ENCODE results near the gene GRB14.
"Not testable (repeated sequence)": the region's sequence is repeated elsewhere in the genome, so short reads cannot be mapped to it uniquely, and the experiment has no call there.

Gene GRB14

GRCh38 chr2:164620873-164621763 lies at the start of gene GRB14:
Gene GRB14 (minus strand): TSS chr2:164621482. CDS start chr2:164621309, 173 bp downstream.
- no peak for DNase-seq (ENCODE audit: low read depth)
- peak within 1 kb of the TSS; percentile 73 for H3K4me3 ChIP-seq (ENCODE audit: low read depth, low read length)

- no peak overlapping the region for H3K4me3 ChIP-seq (ENCODE audit: low read depth, low read length)
- DNase-seq (ENCODE audit: low read depth): no peak
These were observed 48.0 kb upstream of the GRB14 start for GRCh38 chr2:164669291-164669690.

DNA sequence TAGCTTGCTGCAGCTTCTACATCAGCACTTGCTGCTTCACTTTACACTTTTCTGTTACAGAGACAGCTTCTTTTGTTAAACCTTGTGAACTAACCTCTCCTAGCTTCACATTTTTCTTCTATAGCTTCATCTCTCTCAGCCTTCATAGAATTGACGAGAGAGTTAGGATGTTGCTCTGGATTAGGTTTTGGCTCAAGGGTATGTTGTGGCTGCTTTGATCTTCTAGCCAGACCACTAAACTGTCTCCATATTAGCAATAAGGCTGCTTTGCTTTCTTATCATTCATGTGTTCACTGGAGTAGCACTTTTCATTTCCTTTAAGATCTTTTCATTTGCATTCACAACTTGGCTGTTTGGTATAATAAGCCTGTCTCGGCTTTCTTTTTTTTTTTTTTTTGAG lies 46.3 kb upstream of the GRB14 start:
- H3K4me3 ChIP-seq (ENCODE audit: low read depth, low read length): no peak overlapping the region
- no peak for DNase-seq (ENCODE audit: low read depth)

GRCh38 chr2:164664070-164664469 lies 42.8 kb upstream of the GRB14 start:
- DNase-seq (ENCODE audit: low read depth): no peak
- H3K4me3 ChIP-seq (ENCODE audit: low read depth, low read length): no peak overlapping the region

DNA sequence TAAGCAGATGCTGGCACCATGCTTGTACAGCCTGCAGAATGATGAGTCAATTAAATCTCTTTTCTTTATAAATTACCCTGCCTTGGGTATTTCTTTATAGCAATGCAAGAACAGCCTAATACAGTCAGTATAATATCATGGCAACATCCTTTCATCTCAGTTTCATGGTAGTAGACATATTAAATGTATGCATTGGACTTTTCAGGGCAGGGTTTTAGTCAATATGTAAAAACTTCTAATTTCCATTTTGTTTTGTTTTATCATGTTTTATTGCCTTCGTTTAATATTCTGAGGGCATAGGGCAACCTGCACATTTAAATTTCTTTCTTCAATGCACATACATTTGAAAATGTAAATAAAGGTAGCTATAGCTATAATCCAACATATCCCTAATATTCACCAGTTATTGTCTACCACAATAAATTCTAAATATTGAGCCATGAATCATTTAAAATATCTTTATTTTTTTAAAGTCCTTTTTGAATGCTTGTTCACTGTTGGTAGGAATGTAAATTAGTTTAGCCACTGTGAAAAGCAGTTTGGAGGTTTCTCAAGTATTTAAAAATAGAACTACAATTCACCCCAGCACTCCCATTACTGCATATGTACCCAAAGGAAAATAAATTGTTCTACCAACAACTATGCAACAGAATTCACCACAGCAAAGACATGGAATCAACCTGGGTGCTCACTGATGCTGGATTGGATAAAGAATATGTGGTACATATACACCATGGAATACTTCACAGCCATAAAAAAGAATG lies 41.8 kb upstream of the GRB14 start:
- no peak overlapping the region for H3K4me3 ChIP-seq (ENCODE audit: low read depth, low read length)
- no peak for DNase-seq (ENCODE audit: low read depth)

DNA sequence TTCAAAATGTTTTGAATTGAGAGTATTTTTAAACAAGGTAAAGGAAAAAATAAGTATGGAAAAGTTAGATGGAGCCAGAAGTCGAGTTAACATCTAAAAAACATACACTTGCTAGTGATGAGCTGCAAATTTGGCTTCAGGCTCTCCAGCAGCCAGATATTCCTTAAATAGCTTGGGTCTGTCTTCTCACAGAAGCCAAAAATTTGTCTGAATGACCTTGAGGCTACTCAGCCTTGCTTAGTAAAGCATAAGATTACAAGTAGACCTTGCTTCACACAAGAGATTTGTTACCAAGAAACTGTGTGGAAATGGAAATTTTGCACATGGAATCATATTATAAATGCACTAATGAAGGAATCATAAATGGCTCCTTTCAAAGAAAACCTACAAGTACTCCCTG lies 40.8 kb upstream of the GRB14 start:
- H3K4me3 ChIP-seq (ENCODE audit: low read depth, low read length): no peak overlapping the region
- DNase-seq (ENCODE audit: low read depth): no peak

- DNase-seq (ENCODE audit: low read depth): no peak
- no peak overlapping the region for H3K4me3 ChIP-seq (ENCODE audit: low read depth, low read length)
These were observed 40.1 kb upstream of the GRB14 start for GRCh38 chr2:164661349-164661748.

GRCh38 chr2:164657129-164657528 lies 35.8 kb upstream of the GRB14 start:
- DNase-seq (ENCODE audit: low read depth): peak; percentile 70
- no peak overlapping the region for H3K4me3 ChIP-seq (ENCODE audit: low read depth, low read length)

DNA sequence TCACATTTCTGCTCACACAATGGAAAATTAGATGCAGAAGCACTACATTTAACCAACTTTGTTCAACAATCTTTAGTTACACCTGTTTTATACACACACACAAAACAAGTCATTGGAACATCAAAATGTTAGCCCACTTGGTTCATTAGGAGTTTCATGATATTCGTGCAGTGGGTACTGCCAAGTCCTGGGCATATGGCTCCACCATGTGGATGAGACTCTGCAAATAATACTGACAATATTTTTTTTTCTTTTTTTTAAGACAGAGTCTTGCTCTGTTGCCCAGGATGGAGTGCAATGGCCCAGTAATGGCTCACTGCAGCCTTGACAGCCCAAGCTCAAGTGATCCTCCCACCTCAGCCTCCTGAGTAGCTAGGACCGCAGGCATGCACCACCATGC lies 34.5 kb upstream of the GRB14 start:
- no peak for DNase-seq (ENCODE audit: low read depth)
- H3K4me3 ChIP-seq (ENCODE audit: low read depth, low read length): no peak overlapping the region

DNA sequence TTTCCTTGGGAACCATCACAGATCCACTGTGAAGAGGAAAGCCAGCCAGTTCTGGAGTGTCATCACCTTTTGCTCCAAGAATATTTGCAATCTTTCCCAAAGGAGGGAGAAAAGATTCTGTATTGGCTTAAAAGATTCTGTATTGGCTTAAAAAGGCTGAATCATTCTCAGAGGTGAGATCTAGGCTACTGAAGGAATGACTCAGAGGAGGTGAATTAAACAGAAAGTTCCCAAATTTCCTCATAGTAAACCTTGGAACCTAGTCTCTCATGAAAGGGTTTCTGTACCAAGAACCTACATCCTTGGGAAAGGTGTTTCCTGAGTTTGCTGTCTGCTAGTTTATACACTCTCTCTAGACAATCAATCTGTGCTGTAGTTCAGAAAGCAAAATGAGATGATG lies 34.1 kb upstream of the GRB14 start:
- H3K4me3 ChIP-seq (ENCODE audit: low read depth, low read length): no peak overlapping the region
- no peak for DNase-seq (ENCODE audit: low read depth)

DNA sequence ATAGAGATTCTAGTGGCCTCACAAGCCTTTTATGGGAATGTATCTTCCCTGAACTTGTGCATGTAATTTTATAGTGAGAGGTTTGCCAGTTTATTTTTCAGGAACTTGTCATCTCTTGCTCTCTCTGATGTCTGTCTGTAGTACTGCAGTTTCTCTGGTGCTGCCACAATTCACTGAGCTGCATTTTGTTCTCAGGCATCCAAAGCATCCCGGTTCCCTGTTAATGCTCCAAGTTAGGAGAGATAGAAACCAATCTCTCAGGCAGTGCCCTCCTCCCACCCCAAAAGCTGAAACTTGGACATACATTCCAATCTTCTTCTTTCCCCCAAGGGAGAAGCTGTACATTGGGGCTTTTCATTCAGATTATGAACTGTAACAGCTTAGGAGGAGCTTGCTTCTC lies 30.1 kb upstream of the GRB14 start:
- no peak overlapping the region for H3K4me3 ChIP-seq (ENCODE audit: low read depth, low read length)
- DNase-seq (ENCODE audit: low read depth): no peak

GRCh38 chr2:164644036-164644700 lies 22.9 kb upstream of the GRB14 start:
- no peak overlapping the region for H3K4me3 ChIP-seq (ENCODE audit: low read depth, low read length)
- no peak for DNase-seq (ENCODE audit: low read depth)

DNA sequence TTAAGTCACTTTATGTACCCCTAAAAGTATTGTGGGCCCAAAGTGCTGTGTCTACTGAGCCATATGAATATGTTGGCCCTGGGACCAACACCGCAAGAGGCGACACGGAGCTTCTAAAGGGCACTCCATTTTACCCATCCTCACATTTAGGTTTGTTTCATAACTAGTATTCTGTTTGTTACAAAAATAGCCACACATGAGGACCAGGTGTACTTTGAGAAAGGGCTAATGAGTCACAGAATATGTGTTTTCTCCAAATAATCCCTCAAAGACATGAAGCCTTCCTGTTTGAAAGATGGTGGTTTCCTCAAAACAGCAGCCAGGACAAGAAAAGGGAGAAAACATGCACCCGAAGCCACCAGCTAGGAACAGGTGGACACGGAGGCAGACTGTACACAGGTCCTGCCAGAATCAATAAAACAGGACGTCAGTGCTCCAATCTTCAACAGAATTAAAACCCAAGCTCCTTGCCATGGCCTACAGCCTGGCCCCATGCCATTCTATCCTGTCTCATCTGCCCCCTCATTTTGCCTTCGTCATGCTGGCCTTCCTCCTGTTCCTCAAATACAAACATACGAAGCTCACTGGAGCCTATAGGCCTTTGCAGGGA lies 21.8 kb upstream of the GRB14 start:
- no peak for DNase-seq (ENCODE audit: low read depth)

DNA sequence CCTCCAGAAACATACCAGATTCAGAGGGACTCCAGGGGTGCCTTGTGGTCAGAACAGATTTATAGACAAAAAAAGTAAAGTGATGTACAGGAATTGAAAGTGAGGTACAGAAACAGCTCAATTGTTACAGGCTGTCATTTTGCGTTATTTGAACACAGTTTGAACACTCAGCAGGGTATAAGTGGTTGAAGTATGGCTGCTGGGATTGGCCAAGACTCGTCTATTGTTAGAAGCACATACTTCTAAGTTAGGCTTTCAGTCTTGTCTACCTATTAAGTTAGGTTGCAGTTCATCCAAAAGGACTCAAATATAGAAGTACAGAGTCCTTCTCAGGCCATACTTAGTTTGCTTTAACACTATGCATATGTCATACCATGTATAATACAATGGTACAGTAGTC lies 21.0 kb upstream of the GRB14 start:
- no peak overlapping the region for H3K4me3 ChIP-seq (ENCODE audit: low read depth, low read length)

More for the DNA sequence above, 21.8 kb upstream of the GRB14 start:
- no peak overlapping the region for H3K4me3 ChIP-seq (ENCODE audit: low read depth, low read length)

GRCh38 chr2:164628319-164628718 lies 7.0 kb upstream of the GRB14 start:
- DNase-seq (ENCODE audit: low read depth); H3K4me3 ChIP-seq (ENCODE audit: low read depth, low read length): not testable (repeated sequence)

More for the DNA sequence above, 21.0 kb upstream of the GRB14 start:
- no peak for DNase-seq (ENCODE audit: low read depth)

DNA sequence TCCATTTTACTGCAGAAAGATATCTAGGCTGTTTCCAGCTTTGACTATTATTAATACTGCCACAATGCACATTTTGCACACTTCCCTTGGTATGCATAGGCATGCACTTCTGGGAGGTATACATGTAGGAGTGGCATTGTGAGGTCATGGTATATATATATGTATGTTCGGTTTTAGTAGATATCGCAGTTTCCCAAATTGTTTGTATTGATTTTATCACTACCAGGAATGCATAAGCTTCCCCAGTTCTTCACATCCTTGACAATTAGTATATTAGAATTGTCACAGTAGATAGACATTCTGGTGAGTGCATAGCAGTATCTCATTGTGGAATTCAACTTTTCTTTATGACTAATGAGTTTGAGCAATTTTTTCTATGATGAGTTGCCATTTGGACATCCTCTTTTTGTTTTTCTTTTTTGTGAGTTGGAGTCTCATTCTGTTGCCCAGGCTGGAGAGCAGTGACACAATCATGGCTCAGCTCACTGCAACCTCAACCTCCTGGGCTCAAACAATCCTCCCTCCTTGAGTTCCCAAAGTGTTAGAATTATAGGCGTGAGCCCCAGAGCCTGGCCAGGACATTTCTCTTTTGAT lies 4.2 kb upstream of the GRB14 start:
- peak; percentile 36 for DNase-seq (ENCODE audit: low read depth)
- H3K4me3 ChIP-seq (ENCODE audit: low read depth, low read length): no peak overlapping the region

DNA sequence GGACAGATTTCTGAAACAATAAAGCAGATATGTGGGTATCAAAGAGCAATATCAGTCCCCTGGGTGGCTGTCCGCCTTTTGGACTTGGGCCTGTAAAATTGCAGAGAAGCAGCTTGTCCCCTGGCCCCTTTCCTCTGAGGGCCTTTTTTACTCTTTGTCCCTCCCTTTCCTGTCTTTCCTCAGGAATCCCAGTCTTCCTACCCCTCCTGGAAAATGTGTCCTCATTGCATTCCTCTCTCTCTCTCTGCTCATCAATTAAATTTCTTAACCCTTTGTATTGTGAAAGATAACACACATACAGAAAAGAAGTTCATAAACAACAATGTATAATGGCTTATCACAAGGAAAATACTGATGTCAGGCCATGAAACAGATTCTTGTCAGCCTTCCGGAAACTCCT lies 3.0 kb upstream of the GRB14 start:
- H3K4me3 ChIP-seq (ENCODE audit: low read depth, low read length): no peak overlapping the region
- no peak for DNase-seq (ENCODE audit: low read depth)

GRCh38 chr2:164622338-164623106 lies 1.2 kb upstream of the GRB14 start:
- no peak for DNase-seq (ENCODE audit: low read depth)
- H3K4me3 ChIP-seq (ENCODE audit: low read depth, low read length): no peak overlapping the region

GRCh38 chr2:164621764-164622105 lies 453 bp upstream of the GRB14 start:
- H3K4me3 ChIP-seq (ENCODE audit: low read depth, low read length): peak overlapping the region; percentile 73
- DNase-seq (ENCODE audit: low read depth): no peak

All from skeletal muscle cell (primary cell).